Suppressor macrophage (primary cell): ENCODE measurements around the gene CCHCR1.

ENCODE experiments used
- DNase-seq, 4 experiments: peaks; one replicate each; pipeline ENCODE4 v3.0.0-alpha.2; 2020 to 2022

CCHCR1 gene

DNA sequence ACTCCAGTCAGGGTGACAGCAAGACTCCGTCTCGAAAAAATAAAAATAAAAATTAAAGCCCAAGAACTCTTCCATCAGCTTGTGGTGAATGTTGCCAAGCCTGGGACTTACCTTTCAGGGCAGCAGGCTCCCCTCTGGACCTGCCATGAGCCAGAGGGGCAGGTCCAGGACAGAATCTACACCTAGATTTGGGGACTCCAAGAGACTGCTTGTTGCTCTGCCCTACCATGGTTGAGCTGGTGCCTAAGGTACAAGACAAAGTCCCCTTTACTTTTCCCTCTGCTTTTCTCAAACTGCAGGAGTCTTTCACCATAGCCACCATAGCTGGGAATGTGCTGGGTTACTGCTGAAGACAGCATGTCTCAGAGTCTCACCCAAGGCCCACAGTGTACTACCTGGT is 54.5 kb downstream of the CCHCR1 start:
- DNase-seq = no peak

GRCh38 chr6:31098449-31098938 is 59.1 kb downstream of the CCHCR1 start:
- no peak for DNase-seq

DNA sequence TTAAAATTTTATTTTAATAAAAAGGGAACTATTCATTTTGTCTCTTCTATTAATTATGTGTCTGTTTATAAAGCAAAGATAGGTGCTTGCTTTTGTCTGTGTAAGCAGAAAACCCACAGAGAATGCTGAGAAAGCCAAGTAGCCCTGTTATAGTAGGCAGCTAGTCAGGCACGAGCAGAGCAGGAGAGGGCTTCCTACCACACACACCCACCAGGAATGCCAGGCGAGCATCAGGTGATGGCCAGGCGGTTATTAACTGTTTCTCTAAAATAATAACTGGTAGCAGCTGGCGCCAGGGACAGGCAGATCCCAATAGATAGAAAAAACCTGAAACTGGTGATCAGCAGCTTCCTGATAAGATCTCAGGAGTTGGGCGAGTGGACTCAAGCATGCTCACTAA is 60.9 kb downstream of the CCHCR1 start:
- DNase-seq = no peak

DNA sequence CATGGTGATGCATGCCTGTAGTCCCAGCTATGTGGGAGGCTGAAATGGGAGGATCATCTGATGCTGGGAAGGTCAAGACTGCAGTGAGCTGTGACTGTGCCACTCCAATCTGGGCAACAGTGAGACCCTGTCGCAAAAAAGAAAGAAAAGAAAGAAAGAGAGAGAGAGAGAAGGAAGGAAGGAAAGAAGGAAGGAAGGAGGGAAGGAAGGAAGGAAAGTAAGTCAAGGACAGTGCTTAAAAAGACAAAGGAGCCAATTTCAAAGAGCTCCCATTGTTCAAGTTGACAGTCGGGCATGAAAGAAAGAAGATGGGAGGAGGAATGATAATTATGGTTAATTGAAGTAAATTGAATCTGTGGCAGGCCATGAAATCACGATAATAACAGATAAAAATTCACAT is 61.4 kb downstream of the CCHCR1 start:
- no peak for DNase-seq

DNA sequence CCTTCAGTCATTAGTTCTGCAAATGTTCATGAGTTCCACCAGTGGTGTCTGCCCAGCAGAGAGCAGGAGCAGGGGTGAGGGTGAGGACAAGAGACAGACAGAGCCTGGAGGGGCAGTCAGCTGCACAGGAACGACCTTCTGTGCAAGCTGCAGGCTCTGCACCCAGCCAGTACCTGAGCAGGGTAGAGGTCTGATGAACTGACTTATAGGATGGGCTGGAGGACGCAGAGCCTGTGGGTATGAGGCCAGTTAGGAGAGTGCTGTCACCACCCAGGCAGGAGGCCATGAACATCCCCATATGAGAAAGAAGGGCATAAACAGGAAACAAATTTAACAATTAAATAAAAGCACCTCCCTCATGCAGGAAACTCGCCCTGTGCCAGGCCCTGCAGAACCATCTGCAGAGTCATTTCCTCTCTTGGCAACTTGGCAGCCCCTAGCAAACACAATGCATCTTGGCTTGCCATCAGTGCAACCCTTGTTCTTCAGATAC is 63.2 kb downstream of the CCHCR1 start:
- peak in 3 of 4 experiments; percentile 27 to 44 (median 33) for DNase-seq

DNA sequence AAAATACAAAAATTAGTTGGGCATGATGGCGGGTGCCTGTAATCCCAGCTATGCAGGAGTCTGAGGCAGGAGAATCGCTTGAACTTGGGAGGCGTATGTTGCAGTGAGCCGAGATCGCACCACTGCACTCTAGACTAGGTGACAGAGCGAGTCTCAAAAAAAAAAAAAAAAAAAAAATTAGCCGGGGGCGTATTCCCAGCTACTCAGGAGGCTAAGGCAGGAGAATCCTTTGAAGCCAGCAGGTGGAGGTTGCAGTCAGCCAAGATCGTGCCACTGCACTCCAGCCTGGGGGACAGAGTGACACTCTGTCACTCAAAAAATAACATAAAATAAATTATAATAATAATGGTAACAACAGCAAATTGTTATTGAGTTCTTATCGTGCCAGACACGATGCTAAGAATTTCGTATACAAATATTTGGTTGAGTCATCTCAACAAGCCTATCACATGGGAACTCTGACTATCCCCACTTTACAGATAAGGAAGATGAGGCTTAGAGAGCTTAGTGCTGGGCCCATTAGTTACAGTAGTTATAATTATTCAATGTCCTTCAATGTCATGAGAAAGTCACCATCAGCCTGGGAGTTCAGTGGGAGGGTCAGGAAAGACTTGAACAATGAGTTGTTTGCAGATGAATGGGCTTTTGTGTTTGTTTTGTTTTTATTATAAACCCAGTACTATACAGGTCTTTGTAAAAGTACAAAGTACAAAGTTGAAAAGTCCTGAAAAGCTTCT is 64.7 kb downstream of the CCHCR1 start:
- no peak for DNase-seq
